Brain microvascular endothelial cell (primary cell): Measurements from ENCODE around the gene PSG1.
A peak's percentile ranks its signal among the peaks of the same experiment; 100 is the strongest.
"Not testable (repeated sequence)": the region's sequence is repeated elsewhere in the genome, so short reads cannot be mapped to it uniquely, and the experiment has no call there.

Experiments used
- DNase-seq: peaks from one replicate; pipeline ENCODE4 v3.0.0-alpha.2; 2020
- H3K27ac ChIP-seq: fragments of 250-450 bp; sonication (Bioruptor Pico); 2 replicates; pipeline ENCODE4 v1.5.1; 2020; ENCODE audit warnings: mild to moderate bottlenecking, moderate library complexity
- H3K27me3 ChIP-seq: fragments of 250-450 bp; sonication (Bioruptor Pico); replicated peaks from 2 replicates; pipeline ENCODE4 v1.5.1; 2020; ENCODE audit warnings: mild to moderate bottlenecking
- H3K36me3 ChIP-seq: fragments of 250-450 bp; sonication (Bioruptor Pico); replicated peaks from 2 replicates; pipeline ENCODE4 v1.5.1; 2020; ENCODE audit warnings: mild to moderate bottlenecking
- H3K4me3 ChIP-seq: 2 replicates; pipeline ENCODE4 v1.5.1; 2011; ENCODE audit warnings: low read depth, mild to moderate bottlenecking, control low read depth, low read length, moderate library complexity
- in situ Hi-C: cut with HindIII; loops from 2 replicates; pipeline ENCODE4 v1.10.0; 2017; ENCODE audit warnings: low sequenced_read_pairs, low pct_ligation_motif_present
- TF ChIP-seq, protein P1 (sequence below): IDR thresholded peaks from 2 replicates; pipeline ENCODE4 v1.5.1; 2011; ENCODE audit warnings: low read depth, mild to moderate bottlenecking, moderate library complexity, low read length, control low read depth, inconsistent platforms; ENCODE audit errors: missing control alignments

The PSG1 gene

DNA sequence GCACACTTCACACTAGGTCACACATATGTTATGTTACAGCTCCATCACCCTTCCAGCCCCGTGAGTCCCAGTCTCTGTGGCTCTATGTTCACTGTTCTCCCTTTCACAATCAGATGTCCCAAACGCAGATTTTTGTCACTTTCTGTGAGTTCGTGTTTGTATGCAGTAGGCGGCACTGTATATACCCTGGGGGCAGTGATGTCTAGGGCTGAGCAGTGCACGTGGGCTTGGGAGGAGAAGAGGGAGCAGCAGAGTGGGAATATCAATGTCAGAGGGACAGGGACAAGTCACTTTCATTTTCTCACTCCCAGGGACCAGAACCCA is 22.0 kb downstream of the PSG1 start:
- H3K4me3 ChIP-seq = no peak overlapping the region
- H3K27ac ChIP-seq = no peak overlapping the region
- DNase-seq = no peak
- in situ Hi-C loops = no loop called here
- H3K36me3 ChIP-seq = no peaks in the 10 kb centered on the region
- no peaks in the 10 kb centered on the region for H3K27me3 ChIP-seq
- TF ChIP-seq, protein P1, sequence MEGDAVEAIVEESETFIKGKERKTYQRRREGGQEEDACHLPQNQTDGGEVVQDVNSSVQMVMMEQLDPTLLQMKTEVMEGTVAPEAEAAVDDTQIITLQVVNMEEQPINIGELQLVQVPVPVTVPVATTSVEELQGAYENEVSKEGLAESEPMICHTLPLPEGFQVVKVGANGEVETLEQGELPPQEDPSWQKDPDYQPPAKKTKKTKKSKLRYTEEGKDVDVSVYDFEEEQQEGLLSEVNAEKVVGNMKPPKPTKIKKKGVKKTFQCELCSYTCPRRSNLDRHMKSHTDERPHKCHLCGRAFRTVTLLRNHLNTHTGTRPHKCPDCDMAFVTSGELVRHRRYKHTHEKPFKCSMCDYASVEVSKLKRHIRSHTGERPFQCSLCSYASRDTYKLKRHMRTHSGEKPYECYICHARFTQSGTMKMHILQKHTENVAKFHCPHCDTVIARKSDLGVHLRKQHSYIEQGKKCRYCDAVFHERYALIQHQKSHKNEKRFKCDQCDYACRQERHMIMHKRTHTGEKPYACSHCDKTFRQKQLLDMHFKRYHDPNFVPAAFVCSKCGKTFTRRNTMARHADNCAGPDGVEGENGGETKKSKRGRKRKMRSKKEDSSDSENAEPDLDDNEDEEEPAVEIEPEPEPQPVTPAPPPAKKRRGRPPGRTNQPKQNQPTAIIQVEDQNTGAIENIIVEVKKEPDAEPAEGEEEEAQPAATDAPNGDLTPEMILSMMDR = no peak

DNA sequence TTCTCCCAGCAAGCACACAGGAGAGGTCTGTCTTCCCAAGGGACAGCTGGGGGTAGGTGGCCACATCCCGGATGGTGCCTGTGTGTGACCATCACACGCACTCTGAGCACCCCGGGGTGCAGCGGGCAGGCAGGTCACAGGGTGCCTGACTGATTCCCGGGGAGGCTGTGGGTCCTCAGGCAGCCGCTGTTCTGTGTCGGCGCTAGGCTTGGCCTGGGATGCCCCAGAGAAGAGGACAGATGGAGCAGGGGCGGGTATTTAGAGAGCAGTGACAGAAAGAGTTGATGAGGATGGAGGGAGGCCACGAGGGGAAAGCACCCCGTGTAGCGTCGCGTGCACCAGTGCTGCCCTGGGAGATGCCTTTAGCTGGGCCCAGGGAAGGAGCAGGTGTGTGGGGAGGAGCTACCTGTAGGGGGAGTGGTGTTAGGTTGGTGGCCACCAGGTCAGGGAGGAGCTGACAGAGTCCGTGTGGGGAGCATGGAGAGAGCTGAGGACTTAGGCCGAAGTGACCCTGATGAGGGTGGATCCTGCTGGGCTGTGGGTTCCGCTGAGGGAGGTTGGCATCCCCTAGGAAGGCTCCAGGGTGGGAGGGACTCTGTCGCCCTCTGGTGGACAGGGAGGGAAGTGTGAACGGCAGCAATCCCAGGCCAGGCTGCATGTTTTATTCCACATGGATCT is 22.5 kb downstream of the PSG1 start:
- H3K36me3 ChIP-seq, H3K4me3 ChIP-seq, H3K27ac ChIP-seq, H3K27me3 ChIP-seq, in situ Hi-C loops, DNase-seq: not testable (repeated sequence)
- TF ChIP-seq, protein P1 = peak; percentile 69

DNA sequence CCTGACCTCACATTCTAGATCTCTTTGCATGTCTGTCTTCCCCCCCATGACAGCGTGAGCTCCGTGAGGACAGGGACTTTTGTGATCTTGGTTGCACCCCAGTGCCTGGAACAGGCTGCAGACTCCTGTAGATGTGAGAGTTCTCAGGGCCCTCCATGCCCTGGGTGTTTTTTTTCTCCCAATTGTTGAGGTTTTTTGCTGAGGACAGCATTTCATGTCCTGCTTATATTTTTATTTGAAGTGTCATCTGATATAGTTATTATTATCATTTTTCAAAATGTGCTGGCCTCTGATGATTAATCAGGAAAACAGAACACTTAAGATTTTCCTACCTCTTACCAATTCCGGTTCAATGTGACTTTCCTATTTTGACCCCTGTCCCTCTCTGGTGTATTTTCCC is 24.8 kb downstream of the PSG1 start:
- H3K27ac ChIP-seq, in situ Hi-C loops, H3K4me3 ChIP-seq, H3K36me3 ChIP-seq, DNase-seq, H3K27me3 ChIP-seq: not testable (repeated sequence)

DNA sequence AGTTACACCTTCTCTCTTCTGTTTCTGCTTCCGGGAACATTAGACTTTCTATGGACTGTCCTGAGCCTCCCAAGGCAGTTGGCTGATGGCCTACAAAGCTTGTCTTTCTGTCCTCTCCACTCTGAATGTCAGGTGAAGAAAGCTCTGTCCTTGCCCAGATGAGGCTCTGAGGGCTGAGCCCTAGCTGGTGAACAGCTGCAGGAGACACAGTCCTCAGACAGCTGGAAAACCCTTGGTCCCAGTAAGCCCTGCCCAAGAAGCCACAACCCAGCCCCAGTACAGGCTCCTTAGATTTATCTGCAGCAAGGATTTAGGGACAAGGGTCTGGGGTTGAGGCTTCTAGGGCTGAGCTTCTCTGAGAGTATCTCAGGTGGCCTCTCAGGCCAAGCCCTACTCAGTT is 26.3 kb downstream of the PSG1 start:
- H3K27ac ChIP-seq, in situ Hi-C loops, H3K27me3 ChIP-seq, DNase-seq, H3K36me3 ChIP-seq, H3K4me3 ChIP-seq: not testable (repeated sequence)

DNA sequence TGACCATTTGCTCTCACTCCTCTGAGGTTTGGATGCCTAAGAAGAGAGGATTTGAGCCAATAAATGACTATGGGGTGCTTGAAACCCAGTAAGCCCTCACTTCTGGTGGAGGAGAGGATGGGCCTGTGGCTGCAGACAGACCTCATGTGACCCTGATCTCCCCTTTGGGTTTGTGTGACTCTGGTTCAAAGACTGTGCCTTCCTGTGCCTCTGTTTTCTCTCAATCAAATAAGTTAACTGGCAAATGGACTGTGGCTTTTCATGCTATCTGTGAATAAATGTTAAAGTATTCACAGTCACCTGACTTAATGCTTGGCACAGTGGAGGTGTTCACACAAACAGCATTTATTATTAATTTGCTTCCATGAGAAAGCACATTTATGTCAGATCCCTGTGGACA is 26.7 kb downstream of the PSG1 start:
- H3K4me3 ChIP-seq, in situ Hi-C loops, DNase-seq: not testable (repeated sequence)

DNA sequence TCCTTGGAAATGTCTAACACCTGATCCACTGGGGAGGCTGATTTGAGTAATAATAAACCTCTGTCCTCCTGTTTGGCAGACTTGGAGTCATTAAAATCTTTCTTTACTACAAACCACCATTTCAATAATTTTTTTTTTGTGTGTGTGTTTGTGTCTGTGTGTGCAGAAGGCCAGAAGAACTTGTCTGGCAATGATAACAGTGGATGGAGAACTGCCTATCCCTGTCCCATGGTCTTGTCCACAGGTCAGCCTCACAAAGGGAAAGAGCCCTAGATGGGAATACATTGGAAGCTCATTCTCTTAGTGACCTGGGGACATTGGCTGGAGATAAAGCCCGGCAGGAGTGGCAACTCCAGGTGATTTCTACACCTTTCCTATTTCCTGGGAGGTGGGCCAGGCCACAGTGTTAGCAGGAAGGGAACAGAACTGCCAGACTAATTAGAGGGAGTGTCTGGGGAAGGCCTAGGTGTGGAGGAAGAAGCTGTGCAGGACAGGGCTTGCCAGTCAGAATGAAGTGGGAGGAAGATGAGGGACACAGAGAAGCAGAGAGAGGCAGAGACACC is 27.7 kb downstream of the PSG1 start:
- peak overlapping the region; percentile 86 for H3K27ac ChIP-seq
- H3K36me3 ChIP-seq, H3K27me3 ChIP-seq, in situ Hi-C loops, H3K4me3 ChIP-seq, DNase-seq: not testable (repeated sequence)

More for the DNA sequence above, 26.7 kb downstream of the PSG1 start:
- H3K27me3 ChIP-seq, H3K36me3 ChIP-seq, H3K27ac ChIP-seq: not testable (repeated sequence)

DNA sequence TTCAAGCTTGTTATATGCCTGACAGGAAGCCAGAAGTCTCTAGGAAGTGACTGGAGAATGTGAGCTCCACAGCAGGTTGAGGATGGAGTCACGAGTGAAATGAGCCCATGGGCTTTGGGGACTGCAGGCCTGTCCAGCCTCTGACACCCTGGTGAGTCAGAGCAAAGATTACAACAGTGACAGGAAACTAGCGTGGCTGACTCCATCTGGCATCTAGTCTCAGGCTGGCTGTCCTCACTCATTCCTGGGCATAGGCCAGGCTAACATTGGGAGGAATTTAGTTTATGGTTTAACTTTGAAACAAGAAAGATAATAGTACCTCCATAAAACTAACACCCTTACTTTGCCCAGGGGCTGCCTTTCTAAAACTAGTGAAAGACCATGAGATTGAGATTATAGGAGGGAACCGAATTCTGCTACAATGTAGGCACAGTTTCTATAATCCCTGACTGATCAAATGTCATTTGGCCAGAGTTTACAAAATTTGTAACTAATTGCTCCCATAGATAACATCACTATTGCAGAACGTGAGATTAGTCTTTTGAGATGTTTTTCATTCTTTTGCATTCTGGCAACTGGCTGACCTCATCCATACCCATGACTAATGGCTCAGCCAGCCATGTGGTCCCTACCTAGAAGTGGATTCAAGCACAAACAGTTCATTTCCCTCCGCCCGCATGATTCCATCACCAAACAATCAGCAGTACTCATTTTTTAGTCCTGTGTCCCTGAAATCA is 28.4 kb downstream of the PSG1 start:
- no peaks in the 10 kb centered on the region for H3K36me3 ChIP-seq
- peak overlapping the region; percentile 86 for H3K27ac ChIP-seq
- peak; percentile 95 for DNase-seq
- no peaks in the 10 kb centered on the region for H3K27me3 ChIP-seq
- in situ Hi-C loops = no loop called here
- TF ChIP-seq, protein P1 = no peak
- no peak overlapping the region for H3K4me3 ChIP-seq
